Mesothelial cell of epicardium (in vitro differentiated cells): ENCODE results near the gene UGT1A1. TPM values are rescaled to one million over a fixed set of nuclear protein-coding genes. Genes with fewer than 3 reads are reported as not detected.
"Not testable (repeated sequence)": the region's sequence is repeated elsewhere in the genome, so short reads cannot be mapped to it uniquely, and the experiment has no call there.

Experiments
- DNase-seq, 2 experiments: peaks; one replicate each; pipeline ENCODE4 v3.0.0; 2021; ENCODE audit warnings: low spot score in 2 of 2; ENCODE audit not compliant: unreplicated experiment in 2 of 2
- H3K27ac Mint-ChIP-seq: 2 replicates; pipeline ENCODE4 v1.8.0; 2021; ENCODE audit warnings: mixed read lengths
- H3K27me3 Mint-ChIP-seq: 2 replicates; pipeline ENCODE4 v1.8.0; 2021; ENCODE audit warnings: low read depth, mixed read lengths
- H3K36me3 Mint-ChIP-seq: 2 replicates; pipeline ENCODE4 v1.8.0; 2021; ENCODE audit warnings: mixed read lengths
- H3K4me1 Mint-ChIP-seq: 2 replicates; pipeline ENCODE4 v1.8.0; 2021; ENCODE audit warnings: mixed read lengths
- H3K4me3 Mint-ChIP-seq: 2 replicates; pipeline ENCODE4 v1.8.0; 2021; ENCODE audit warnings: mild to moderate bottlenecking, moderate library complexity, mixed read lengths
- H3K9me3 Mint-ChIP-seq: 2 replicates; pipeline ENCODE4 v1.8.0; 2021; ENCODE audit warnings: mixed read lengths
- total RNA-seq: library from RNA; stranded (reverse); gene quantifications from 3 replicates; pipeline ENCODE4 v1.2.1, GENCODE V29; 2021
- TF ChIP-seq, protein P1 (sequence below): fragments of 200-600 bp; sonication (generic); IDR thresholded peaks from one replicate; pipeline ENCODE4 v1.5.0; 2021; ENCODE audit warnings: antibody characterized with exemption; ENCODE audit not compliant: unreplicated experiment

UGT1A1 gene
- total RNA-seq, 1 donor from 2014 or later = not detected

- Mint-ChIP-seq H3K36me3 (no peaks in the 10 kb centered on the region), H3K27me3 (peaks cover 16% of the 10 kb centered on the region), H3K9me3 (peaks cover 27% of the 10 kb centered on the region), H3K27ac (no peak overlapping the region), H3K4me1 (no peaks in the 10 kb centered on the region), H3K4me3 (no peak overlapping the region)
- DNase-seq = no peak
- TF ChIP-seq, protein P1, sequence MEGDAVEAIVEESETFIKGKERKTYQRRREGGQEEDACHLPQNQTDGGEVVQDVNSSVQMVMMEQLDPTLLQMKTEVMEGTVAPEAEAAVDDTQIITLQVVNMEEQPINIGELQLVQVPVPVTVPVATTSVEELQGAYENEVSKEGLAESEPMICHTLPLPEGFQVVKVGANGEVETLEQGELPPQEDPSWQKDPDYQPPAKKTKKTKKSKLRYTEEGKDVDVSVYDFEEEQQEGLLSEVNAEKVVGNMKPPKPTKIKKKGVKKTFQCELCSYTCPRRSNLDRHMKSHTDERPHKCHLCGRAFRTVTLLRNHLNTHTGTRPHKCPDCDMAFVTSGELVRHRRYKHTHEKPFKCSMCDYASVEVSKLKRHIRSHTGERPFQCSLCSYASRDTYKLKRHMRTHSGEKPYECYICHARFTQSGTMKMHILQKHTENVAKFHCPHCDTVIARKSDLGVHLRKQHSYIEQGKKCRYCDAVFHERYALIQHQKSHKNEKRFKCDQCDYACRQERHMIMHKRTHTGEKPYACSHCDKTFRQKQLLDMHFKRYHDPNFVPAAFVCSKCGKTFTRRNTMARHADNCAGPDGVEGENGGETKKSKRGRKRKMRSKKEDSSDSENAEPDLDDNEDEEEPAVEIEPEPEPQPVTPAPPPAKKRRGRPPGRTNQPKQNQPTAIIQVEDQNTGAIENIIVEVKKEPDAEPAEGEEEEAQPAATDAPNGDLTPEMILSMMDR = no peak
Observed at GRCh38 chr2:233745073-233745755, 14.9 kb upstream of the UGT1A1 start.

DNA sequence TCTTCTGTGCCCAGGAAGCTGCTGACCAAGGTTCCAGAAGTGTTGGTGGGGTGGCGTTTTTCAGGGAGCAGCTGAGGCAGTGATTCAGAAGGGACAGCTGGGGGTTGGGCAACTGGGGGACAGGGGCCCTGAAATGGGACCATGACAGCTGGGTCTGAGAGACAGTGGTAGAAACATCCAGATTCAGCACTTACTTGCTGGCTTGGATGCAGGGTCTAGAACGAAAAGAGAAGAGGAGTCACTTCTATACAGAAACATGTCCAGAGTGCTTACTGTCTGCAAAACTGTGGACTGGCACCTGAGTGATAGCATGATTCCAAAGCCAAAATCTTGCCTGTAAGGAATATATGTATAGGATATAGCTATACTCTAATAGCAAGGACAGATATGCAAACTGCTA lies 14.2 kb upstream of the UGT1A1 start:
- not testable (repeated sequence) for DNase-seq, H3K36me3 Mint-ChIP-seq, H3K4me1 Mint-ChIP-seq, H3K27ac Mint-ChIP-seq, H3K4me3 Mint-ChIP-seq
- Mint-ChIP-seq H3K27me3 (peaks cover 14% of the 10 kb centered on the region), H3K9me3 (peaks cover 30% of the 10 kb centered on the region)

DNA sequence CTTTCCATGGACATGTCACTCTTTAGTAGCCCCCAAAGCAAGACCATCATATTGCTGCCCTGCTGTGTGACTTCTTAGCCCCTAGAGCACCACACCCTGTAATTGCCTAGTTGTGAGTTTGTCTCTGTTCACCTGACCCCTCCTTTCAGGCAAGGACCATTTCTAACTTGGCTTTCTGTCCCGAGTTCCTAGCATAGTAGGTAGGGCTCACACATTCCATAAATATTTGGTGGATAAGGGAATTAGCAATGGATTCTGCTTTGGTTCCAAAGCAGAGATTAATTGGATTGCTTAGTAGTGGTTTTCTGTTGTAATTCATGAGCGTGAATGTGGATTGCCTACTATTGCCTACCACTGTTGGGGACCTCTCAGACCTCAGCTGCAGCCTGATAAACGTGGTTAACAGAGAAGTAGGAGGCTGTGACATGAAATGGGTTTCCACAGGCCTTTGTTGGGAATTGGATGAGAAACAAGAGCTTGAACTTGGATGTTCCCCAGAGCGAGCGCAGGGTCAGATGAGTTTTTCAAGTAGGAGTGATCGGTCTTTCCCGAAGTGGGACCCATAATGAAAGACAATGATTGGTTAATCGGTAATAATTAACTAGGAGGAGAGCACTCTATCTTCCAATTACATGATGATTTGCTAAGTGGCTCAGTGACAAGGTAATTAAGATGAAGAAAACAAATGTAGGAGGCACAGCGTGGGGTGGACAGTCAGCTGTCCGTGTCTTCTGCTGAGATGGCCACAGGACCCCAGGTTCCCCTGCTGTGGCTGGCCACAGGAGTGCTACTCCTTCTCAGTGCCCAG lies 13.4 kb upstream of the UGT1A1 start:
- no peak for DNase-seq
- Mint-ChIP-seq H3K27ac (no peak overlapping the region), H3K9me3 (peaks cover 38% of the 10 kb centered on the region), H3K36me3 (no peaks in the 10 kb centered on the region), H3K27me3 (peaks cover 8% of the 10 kb centered on the region), H3K4me3 (no peak overlapping the region), H3K4me1 (no peaks in the 10 kb centered on the region)
- TF ChIP-seq, protein P1 = no peak

DNA sequence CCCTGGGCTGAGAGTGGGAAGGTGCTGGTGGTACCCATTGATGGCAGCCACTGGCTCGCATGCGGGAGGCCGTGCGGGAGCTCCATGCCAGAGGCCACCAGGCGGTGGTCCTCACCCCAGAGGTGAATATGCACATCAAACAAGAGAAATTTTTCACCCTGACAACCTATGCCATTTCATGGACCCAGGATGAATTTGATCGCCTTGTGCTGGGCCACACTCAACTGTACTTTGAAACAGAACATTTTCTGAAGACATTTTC lies 12.9 kb upstream of the UGT1A1 start:
- H3K9me3 Mint-ChIP-seq = peaks cover 42% of the 10 kb centered on the region
- H3K27ac Mint-ChIP-seq = no peak overlapping the region
- no peaks in the 10 kb centered on the region for H3K4me1 Mint-ChIP-seq
- DNase-seq = no peak
- TF ChIP-seq, protein P1 = no peak
- no peaks in the 10 kb centered on the region for H3K36me3 Mint-ChIP-seq
- no peak overlapping the region for H3K4me3 Mint-ChIP-seq
- H3K27me3 Mint-ChIP-seq = peaks cover 5% of the 10 kb centered on the region

DNA sequence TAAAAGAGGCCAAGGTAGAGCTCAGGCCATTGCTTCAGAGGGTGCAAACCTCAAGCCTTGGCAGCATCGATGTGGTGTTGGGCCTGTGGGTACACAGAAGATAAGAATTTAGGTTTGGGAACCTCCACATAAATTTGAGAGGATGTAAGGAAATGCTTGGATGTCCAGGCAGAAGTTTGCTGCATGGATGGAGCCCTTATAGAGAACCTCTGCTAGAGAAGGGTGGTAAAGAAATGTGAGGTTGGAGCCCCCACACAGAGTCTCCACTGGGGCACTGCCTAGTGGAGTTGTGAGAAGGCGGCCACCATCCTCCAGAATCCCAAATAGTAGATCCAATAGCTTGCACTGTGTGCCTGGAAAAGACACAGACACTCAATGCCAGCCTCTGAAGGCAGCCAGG lies 9.4 kb upstream of the UGT1A1 start:
- DNase-seq, H3K4me1 Mint-ChIP-seq, H3K36me3 Mint-ChIP-seq, H3K4me3 Mint-ChIP-seq, H3K27me3 Mint-ChIP-seq, H3K27ac Mint-ChIP-seq: not testable (repeated sequence)
- peaks cover 47% of the 10 kb centered on the region for H3K9me3 Mint-ChIP-seq

DNA sequence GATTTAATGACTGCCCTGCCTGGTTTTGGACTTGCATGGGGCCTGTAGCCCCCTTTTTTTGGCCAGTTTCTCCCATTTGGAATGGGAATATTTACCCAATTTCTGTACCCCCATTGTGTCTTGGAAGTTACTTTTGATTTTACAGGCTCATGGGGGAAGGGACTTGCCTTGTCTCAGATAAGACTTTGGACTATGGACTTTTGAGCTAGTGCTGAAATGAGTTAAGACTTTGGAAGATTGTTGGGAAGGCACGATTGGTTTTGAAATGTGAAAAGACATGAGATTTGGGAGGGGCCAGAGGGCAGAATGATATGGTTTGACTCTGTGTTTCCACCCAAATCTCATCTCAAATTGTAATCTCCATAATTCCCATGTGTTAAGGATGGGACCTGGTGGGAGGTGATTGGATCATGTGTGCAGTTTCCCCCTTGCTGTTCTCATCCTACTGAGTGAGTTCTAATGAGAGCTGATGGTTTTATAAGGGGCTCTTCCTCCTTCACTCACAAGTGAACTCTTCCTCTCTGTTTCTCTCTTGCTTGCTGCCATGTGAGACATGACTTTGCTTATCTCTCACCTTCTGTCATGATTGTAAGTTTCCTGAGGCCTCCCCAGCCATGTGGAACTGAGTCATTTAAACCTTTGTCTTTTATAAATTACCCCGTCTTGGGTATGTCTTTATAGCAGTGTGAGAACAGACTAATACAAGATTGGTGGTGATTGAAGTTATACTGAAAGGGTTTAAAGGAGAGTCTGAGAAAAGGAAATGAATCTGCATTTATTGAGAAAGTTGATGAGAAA lies 8.7 kb upstream of the UGT1A1 start:
- H3K27ac Mint-ChIP-seq, H3K36me3 Mint-ChIP-seq, H3K4me1 Mint-ChIP-seq, DNase-seq, H3K27me3 Mint-ChIP-seq, H3K4me3 Mint-ChIP-seq: not testable (repeated sequence)
- peaks cover 47% of the 10 kb centered on the region for H3K9me3 Mint-ChIP-seq
